A673 (cell line): ENCODE measurements around the gene CDHR2.

ENCODE experiments used
- EZH2 ChIP-seq: fragments of 200-600 bp; sonication (generic); IDR thresholded peaks from 2 replicates; pipeline ENCODE4 v1.6.1; 2017; ENCODE audit warnings: borderline replicate concordance, low read depth, mild to moderate bottlenecking, mixed read lengths, antibody characterized with exemption, low read length; ENCODE audit not compliant: poor library complexity, severe bottlenecking
- TF ChIP-seq, protein P1 (sequence below): fragments of 300-800, 200-600 bp; sonication (generic); conservative IDR thresholded peaks from 2 replicates; pipeline ENCODE4 v1.5.1; 2017; ENCODE audit warnings: low read depth, mild to moderate bottlenecking, antibody characterized with exemption, low read length, moderate library complexity, mixed read lengths

DNA sequence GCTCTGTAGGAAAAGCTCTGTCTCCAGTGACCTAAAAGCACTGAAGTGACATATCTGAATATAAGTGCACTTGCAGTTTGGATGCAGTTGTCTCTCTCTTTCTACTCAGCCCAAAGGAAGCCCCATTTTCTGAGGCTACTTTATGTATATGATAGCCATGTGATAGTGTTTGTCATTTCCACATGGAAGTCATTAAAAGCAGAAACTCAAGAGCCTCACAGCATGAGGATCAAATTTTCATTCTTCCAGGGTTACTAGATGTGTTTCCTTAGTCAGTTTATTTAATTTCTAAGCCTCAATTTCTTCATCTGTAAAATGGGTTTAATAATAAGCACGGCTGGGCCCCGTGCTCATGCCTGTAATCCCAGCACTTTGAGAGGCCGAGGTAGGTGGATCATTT, 48.6 kb upstream of the CDHR2 start:
- TF ChIP-seq, protein P1, sequence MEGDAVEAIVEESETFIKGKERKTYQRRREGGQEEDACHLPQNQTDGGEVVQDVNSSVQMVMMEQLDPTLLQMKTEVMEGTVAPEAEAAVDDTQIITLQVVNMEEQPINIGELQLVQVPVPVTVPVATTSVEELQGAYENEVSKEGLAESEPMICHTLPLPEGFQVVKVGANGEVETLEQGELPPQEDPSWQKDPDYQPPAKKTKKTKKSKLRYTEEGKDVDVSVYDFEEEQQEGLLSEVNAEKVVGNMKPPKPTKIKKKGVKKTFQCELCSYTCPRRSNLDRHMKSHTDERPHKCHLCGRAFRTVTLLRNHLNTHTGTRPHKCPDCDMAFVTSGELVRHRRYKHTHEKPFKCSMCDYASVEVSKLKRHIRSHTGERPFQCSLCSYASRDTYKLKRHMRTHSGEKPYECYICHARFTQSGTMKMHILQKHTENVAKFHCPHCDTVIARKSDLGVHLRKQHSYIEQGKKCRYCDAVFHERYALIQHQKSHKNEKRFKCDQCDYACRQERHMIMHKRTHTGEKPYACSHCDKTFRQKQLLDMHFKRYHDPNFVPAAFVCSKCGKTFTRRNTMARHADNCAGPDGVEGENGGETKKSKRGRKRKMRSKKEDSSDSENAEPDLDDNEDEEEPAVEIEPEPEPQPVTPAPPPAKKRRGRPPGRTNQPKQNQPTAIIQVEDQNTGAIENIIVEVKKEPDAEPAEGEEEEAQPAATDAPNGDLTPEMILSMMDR = no peak
- TF ChIP-seq EZH2 = no peak
